Endothelial cell of umbilical vein (primary cell): ENCODE data around the gene FAM83E. TPM values are rescaled to one million over a fixed set of nuclear protein-coding genes. Genes with fewer than 3 reads are reported as not detected.

Experiments
- BruUV-seq: library from RNA; stranded (reverse); fragments of 400-500 nt; replicated peaks from 2 replicates; lab custom pipeline; 2021; lab: Mats Ljungman, UMichigan
- CTCF ChIA-PET: fragments of 300-600, 350-600 bp; sonication (Branson Sonifier 250); formaldehyde crosslinking; loops from one replicate; lab custom pipeline; 2021; ENCODE audit warnings: antibody characterized with exemption, inconsistent platforms; lab: Charles Lee
- POLR2A ChIA-PET: fragments of 300-600, 350-600 bp; sonication (Branson Sonifier 250); formaldehyde crosslinking; loops from one replicate; lab custom pipeline; 2021; ENCODE audit warnings: antibody characterized with exemption, inconsistent platforms; lab: Charles Lee
- DNase-seq: peaks from one replicate; pipeline ENCODE4 v3.0.0-alpha.2; 2011; ENCODE audit warnings: low read depth, low spot score
- FAIRE-seq: peaks from 2 replicates; lab custom pipeline; 2011; peaks lifted over from hg19 to GRCh38; lab: Jason Lieb, UNC
- H2AFZ ChIP-seq: 2 replicates; pipeline ENCODE4 v1.6.0; 2012; ENCODE audit warnings: low read depth, low read length, control low read depth, inconsistent platforms
- H3K27ac ChIP-seq: 2 replicates; pipeline ENCODE4 v1.5.1; 2011; ENCODE audit warnings: low read depth, mild to moderate bottlenecking, control low read depth, low read length, moderate library complexity; ENCODE audit not compliant: insufficient read depth
- H3K27me3 ChIP-seq, 2 experiments: 2 replicates each; pipeline versions ENCODE4 v1.6.0 to v1.6.1; 2011; ENCODE audit warnings: low read length in 2 of 2, mixed read lengths in 1 of 2; ENCODE audit not compliant: control insufficient read depth in 2 of 2, insufficient read depth in 2 of 2
- H3K36me3 ChIP-seq, 2 experiments: 2 replicates in 1 of 2; 3 replicates in 1 of 2; pipeline ENCODE4 v1.5.1; 2011; ENCODE audit warnings: low read length in 2 of 2, mild to moderate bottlenecking in 1 of 2, moderate library complexity in 1 of 2; ENCODE audit not compliant: control insufficient read depth in 2 of 2, insufficient read depth in 2 of 2; ENCODE audit errors: extremely low read depth in 1 of 2
- H3K4me1 ChIP-seq: 3 replicates; pipeline ENCODE4 v1.5.1; 2011; ENCODE audit warnings: mild to moderate bottlenecking, low read length; ENCODE audit not compliant: control insufficient read depth, insufficient read depth; ENCODE audit errors: extremely low read depth
- H3K4me2 ChIP-seq: 2 replicates; pipeline ENCODE4 v1.6.1; 2011; ENCODE audit warnings: low read length, control low read depth, mixed read lengths; ENCODE audit not compliant: insufficient read depth
- H3K4me3 ChIP-seq, 3 experiments: fragments of 200-600 bp in 1 of 3; sonication (generic), shearing (Covaris generic) in 1 of 3; replicated peaks in 1 of 3; 2 replicates each; pipeline ENCODE4 v1.5.1; 2011 to 2016; ENCODE audit warnings: control low read depth in 3 of 3, low read length in 3 of 3, mild to moderate bottlenecking in 2 of 3, inconsistent platforms in 1 of 3, low read depth in 1 of 3, moderate library complexity in 1 of 3; ENCODE audit not compliant: insufficient read depth in 1 of 3
- H3K79me2 ChIP-seq: 2 replicates; pipeline ENCODE4 v1.6.0; 2012; ENCODE audit warnings: low read length, inconsistent platforms; ENCODE audit not compliant: control insufficient read depth, insufficient read depth
- H3K9ac ChIP-seq: replicated peaks from 2 replicates; pipeline ENCODE3; 2011; ENCODE audit warnings: low read length, control low read depth; ENCODE audit not compliant: insufficient read depth; ENCODE audit errors: extremely low read depth
- H3K9me1 ChIP-seq: replicated peaks from 3 replicates; pipeline ENCODE4 v1.6.0; 2011; ENCODE audit warnings: mild to moderate bottlenecking, low read length; ENCODE audit not compliant: control insufficient read depth, insufficient read depth; ENCODE audit errors: extremely low read depth
- H3K9me3 ChIP-seq: replicated peaks from 2 replicates; pipeline ENCODE4 v1.5.1; 2012; ENCODE audit warnings: low read length, inconsistent platforms; ENCODE audit not compliant: control insufficient read depth, insufficient read depth
- H4K20me1 ChIP-seq: replicated peaks from 2 replicates; pipeline ENCODE3; 2011; ENCODE audit warnings: mild to moderate bottlenecking, low read length; ENCODE audit not compliant: control insufficient read depth, insufficient read depth; ENCODE audit errors: extremely low read depth
- CTCF ChIP-seq, 2 donors: IDR thresholded peaks; 1 replicate in 1 of 2; 2 replicates in 1 of 2; pipeline ENCODE4 v1.5.1; 2011; ENCODE audit warnings: low read length in 2 of 2, mild to moderate bottlenecking in 2 of 2, moderate library complexity in 2 of 2, control low read depth in 1 of 2, inconsistent platforms in 1 of 2, low read depth in 1 of 2; ENCODE audit not compliant: insufficient read depth in 1 of 2; ENCODE audit errors: extremely low read depth in 1 of 2
- EZH2 ChIP-seq: IDR thresholded peaks from 2 replicates; pipeline ENCODE4 v1.6.1; 2012; ENCODE audit warnings: borderline replicate concordance, low read depth, mild to moderate bottlenecking, moderate library complexity, low read length, inconsistent platforms; ENCODE audit not compliant: severe bottlenecking
- FOS ChIP-seq: IDR thresholded peaks from 2 replicates; pipeline ENCODE4 v1.6.1; 2011; ENCODE audit warnings: mild to moderate bottlenecking, low read length, moderate library complexity, borderline replicate concordance; ENCODE audit not compliant: insufficient read depth
- GATA2 ChIP-seq: IDR thresholded peaks from 2 replicates; pipeline ENCODE4 v1.7.0; 2011; ENCODE audit warnings: low read depth, mild to moderate bottlenecking, moderate library complexity, mixed read lengths, low read length; ENCODE audit not compliant: insufficient read length, insufficient read depth
- JUN ChIP-seq: IDR thresholded peaks from 2 replicates; pipeline ENCODE4 v1.6.1; 2011; ENCODE audit warnings: borderline replicate concordance, low read depth; ENCODE audit not compliant: insufficient read length, insufficient read depth
- MAX ChIP-seq: IDR thresholded peaks from 2 replicates; pipeline ENCODE4 v1.6.1; 2011; ENCODE audit not compliant: insufficient read depth, insufficient read length
- MYC ChIP-seq: IDR thresholded peaks from one replicate; pipeline ENCODE4 v1.6.1; 2011; ENCODE audit warnings: mild to moderate bottlenecking, low read depth, low read length
- POLR2A ChIP-seq: IDR thresholded peaks from 2 replicates; pipeline ENCODE4 v1.6.1; 2012; ENCODE audit warnings: low read depth, mild to moderate bottlenecking, control low read depth, low read length
- dilution Hi-C: fragments of 300-500 bp; cut with MboI; formaldehyde crosslinking; loops from one replicate; pipeline ENCODE4 v1.15.0; 2019; ENCODE audit warnings: low sequenced_read_pairs; ENCODE audit not compliant: extremely low pct_ligation_motif_present
- intact Hi-C: fragments of 100-400 bp; cut with micrococcal nuclease; formaldehyde crosslinking; loops from one replicate; pipeline ENCODE4 v1.10.0; 2022
- polyA plus RNA-seq, 4 experiments: library from polyadenylated mRNA; depleted of rRNA in 3 of 4; stranded (reverse) in 3 of 4; unstranded in 1 of 4; fragments of >200 nt; gene quantifications; 2 replicates each; pipeline versions ENCODE4 v1.2.1 to v1.2.3, GENCODE V29; 2011 to 2012; ENCODE audit warnings: missing spikeins in 1 of 4
- total RNA-seq: library from RNA; stranded (reverse); gene quantifications from 2 replicates; pipeline ENCODE4 v1.2.3, GENCODE V29; 2021

Gene FAM83E
- total and polyA plus RNA-seq, 2 donors (not counting 3 experiments of a cell fraction or from before 2014, with no cell fraction given) = 0.04 to 1.7 TPM

GRCh38 chr19:48644355-48644754, 29.5 kb upstream of the FAM83E start:
- H3K4me1 ChIP-seq = peaks cover 5% of the 10 kb centered on the region
- H3K36me3 ChIP-seq = no peaks in the 10 kb centered on the region
- no peak overlapping the region for H3K9ac ChIP-seq
- TF ChIP-seq FOS (no peak), EZH2 (no peak), JUN (no peak), GATA2 (no peak), MAX (no peak), CTCF (IDR thresholded peaks at IDR 0.05; ENCODE audit: extremely low read depth in 1 of 2, insufficient read depth in 1 of 2, low read depth in 1 of 2, low read length in 2 of 2) (no peak), MYC (no peak), POLR2A (no peak)
- POLR2A ChIA-PET = interaction anchor here (0.6 to 1.1 kb wide), 3 partner anchors 19 to 1325 kb away, joined by 3 to 7 read pairs (median 3); partner anchors contain the start of genes RPL18 and SPHK2
- peaks cover 2% of the 10 kb centered on the region in 2 experiments for H3K27me3 ChIP-seq
- dilution Hi-C loops (no loop called here), intact Hi-C loops (no loop called here)
- no peaks in the 10 kb centered on the region for H3K9me1 ChIP-seq
- no TSS peak for BruUV-seq
- no peak for DNase-seq
- H3K27ac ChIP-seq = no peak overlapping the region
- no peaks in the 10 kb centered on the region for H3K79me2 ChIP-seq
- no peaks in the 10 kb centered on the region for H3K9me3 ChIP-seq
- H3K4me2 ChIP-seq = no peak overlapping the region
- FAIRE-seq = no peak
- CTCF ChIA-PET = interaction anchor here (2.0 to 2.7 kb wide), 5 partner anchors 30 to 326 kb away, joined by 15 to 41 read pairs (median 18); partner anchors contain the start of gene NTN5
- H3K4me3 ChIP-seq = no peak overlapping the region
- no peak overlapping the region for H2AFZ ChIP-seq
- no peaks in the 10 kb centered on the region for H4K20me1 ChIP-seq
